Sigmoid colon (tissue), 7 donors: Measurements from ENCODE around the gene CSTPP1. TPM values are rescaled to one million over a fixed set of nuclear protein-coding genes. Genes with fewer than 3 reads are reported as not detected.

Experiments used
- DNase-seq: peaks from one replicate; pipeline ENCODE4 v3.0.0-alpha.2; 2019
- H3K27ac ChIP-seq, 4 donors: fragments of 200-600 bp; sonication (generic); one replicate each; pipeline ENCODE4 v1.5.1; 2016 to 2019; ENCODE audit warnings: mild to moderate bottlenecking in 1 of 4
- H3K27me3 ChIP-seq, 3 donors: fragments of 200-600 bp; sonication (generic); one replicate each; pipeline ENCODE4 v1.5.1; 2019; ENCODE audit warnings: mild to moderate bottlenecking in 1 of 3
- H3K36me3 ChIP-seq, 4 donors: fragments of 200-600 bp; sonication (generic); one replicate each; pipeline ENCODE4 v1.5.1; 2016 to 2019
- H3K4me1 ChIP-seq, 4 donors: fragments of 200-600 bp; sonication (generic); one replicate each; pipeline ENCODE4 v1.5.1; 2017 to 2019
- H3K4me3 ChIP-seq, 4 donors: fragments of 200-600 bp; sonication (generic); one replicate each; pipeline ENCODE4 v1.5.1; 2017 to 2019; ENCODE audit warnings: mild to moderate bottlenecking in 2 of 4, moderate library complexity in 1 of 4
- H3K9me3 ChIP-seq, 4 donors: fragments of 200-600 bp in 3 of 4; sonication (generic) in 3 of 4; one replicate each; pipeline versions ENCODE4 v1.5.1 to v1.6.1; 2013 to 2019
- EP300 ChIP-seq, 4 donors: sonication (generic); formaldehyde crosslinking; IDR thresholded peaks; one replicate each; pipeline ENCODE4 v1.6.1; 2017; ENCODE audit warnings: antibody characterized with exemption in 4 of 4
- POLR2A ChIP-seq, 2 donors: fragments of 450-650 bp; IDR thresholded peaks; one replicate each; pipeline ENCODE4 v1.6.1; 2016; ENCODE audit warnings: antibody characterized with exemption in 2 of 2, mild to moderate bottlenecking in 2 of 2, moderate library complexity in 2 of 2
- POLR2AphosphoS5 ChIP-seq, 4 donors: sonication (generic); formaldehyde crosslinking; IDR thresholded peaks; one replicate each; pipeline ENCODE4 v1.6.1; 2017; ENCODE audit warnings: antibody characterized with exemption in 4 of 4
- WGBS, 2 donors: extraction: QIAGEN DNeasy Blood & Tissue Kit; methylation state at CpG; one replicate each; pipeline ENCODE4 v1.1.7; 2013; 5-methylcytosine and 5-hydroxymethylcytosine counted together
- intact Hi-C: fragments of 100-400 bp; cut with DNase I; formaldehyde crosslinking; loops from one replicate; pipeline ENCODE4 v1.15.1; 2023
- polyA plus RNA-seq, 3 donors: library from polyadenylated mRNA; stranded (reverse); fragments of 200-250 nt; gene quantifications; one replicate each; pipeline ENCODE4 v1.2.3, GENCODE V29; 2013
- total RNA-seq, 4 donors: library from RNA; depleted of rRNA; stranded (reverse); fragments of >200 nt; gene quantifications; one replicate each; pipeline ENCODE4 v1.1.0, GENCODE V29; 2016
- TF ChIP-seq, protein P1 (sequence below), 4 experiments: fragments of 450-650 bp in 3 of 4; fragments of 200-600 bp in 1 of 4; IDR thresholded peaks; one replicate each; pipeline ENCODE4 v1.5.1; 2016 to 2019; ENCODE audit warnings: antibody characterized with exemption in 4 of 4, mild to moderate bottlenecking in 3 of 4, moderate library complexity in 2 of 4
- donor health status: healthy with polysubstance abuse.
- donor health status: Bipolar disorder and iron deficiency.
- donor health status: healthy.

CSTPP1 gene
- total and polyA plus RNA-seq, 7 donors: 12.9 to 29.4 (median 22.8) TPM

DNA sequence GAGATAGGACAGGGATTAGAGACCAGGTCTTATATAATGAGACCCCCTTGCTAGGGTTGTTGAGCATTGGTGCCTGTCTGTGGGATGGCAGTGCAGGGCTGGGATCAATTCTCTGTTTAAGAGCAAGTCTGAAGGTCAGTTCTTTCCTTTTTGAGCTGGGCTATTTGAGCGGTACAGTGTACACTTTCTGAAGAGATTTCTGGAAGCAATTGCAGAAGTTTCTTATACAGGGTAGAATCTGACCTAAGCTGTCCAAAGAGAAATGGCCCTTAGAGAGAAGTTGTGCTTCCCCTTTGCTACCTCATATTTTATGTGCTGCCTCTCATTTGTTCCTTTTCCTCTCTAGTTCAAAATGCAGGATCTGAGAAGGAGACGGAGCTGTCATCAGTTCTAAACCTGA, 35.8 kb downstream of the CSTPP1 start:
- Histone ChIP-seq H3K4me3 (no peak overlapping the region), H3K27ac (no peak overlapping the region), H3K9me3 (no peaks in the 10 kb centered on the region), H3K36me3 (no peaks in the 10 kb centered on the region), H3K27me3 (no peaks in the 10 kb centered on the region), H3K4me1 (peaks cover 0 to 6% (median 0%) of the 10 kb centered on the region in 4 donors)
- 61 to 75% methylated on average over 2 of the region's 2 CpGs for WGBS, 2 donors
- TF ChIP-seq POLR2A (IDR thresholded peaks at IDR 0.05) (no peak), POLR2AphosphoS5 (IDR thresholded peaks at IDR 0.05) (no peak), EP300 (IDR thresholded peaks at IDR 0.05) (no peak)
- TF ChIP-seq, protein P1, sequence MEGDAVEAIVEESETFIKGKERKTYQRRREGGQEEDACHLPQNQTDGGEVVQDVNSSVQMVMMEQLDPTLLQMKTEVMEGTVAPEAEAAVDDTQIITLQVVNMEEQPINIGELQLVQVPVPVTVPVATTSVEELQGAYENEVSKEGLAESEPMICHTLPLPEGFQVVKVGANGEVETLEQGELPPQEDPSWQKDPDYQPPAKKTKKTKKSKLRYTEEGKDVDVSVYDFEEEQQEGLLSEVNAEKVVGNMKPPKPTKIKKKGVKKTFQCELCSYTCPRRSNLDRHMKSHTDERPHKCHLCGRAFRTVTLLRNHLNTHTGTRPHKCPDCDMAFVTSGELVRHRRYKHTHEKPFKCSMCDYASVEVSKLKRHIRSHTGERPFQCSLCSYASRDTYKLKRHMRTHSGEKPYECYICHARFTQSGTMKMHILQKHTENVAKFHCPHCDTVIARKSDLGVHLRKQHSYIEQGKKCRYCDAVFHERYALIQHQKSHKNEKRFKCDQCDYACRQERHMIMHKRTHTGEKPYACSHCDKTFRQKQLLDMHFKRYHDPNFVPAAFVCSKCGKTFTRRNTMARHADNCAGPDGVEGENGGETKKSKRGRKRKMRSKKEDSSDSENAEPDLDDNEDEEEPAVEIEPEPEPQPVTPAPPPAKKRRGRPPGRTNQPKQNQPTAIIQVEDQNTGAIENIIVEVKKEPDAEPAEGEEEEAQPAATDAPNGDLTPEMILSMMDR (IDR thresholded peaks at IDR 0.05): no peak
- intact Hi-C loops: no loop called here
- DNase-seq: no peak

DNA sequence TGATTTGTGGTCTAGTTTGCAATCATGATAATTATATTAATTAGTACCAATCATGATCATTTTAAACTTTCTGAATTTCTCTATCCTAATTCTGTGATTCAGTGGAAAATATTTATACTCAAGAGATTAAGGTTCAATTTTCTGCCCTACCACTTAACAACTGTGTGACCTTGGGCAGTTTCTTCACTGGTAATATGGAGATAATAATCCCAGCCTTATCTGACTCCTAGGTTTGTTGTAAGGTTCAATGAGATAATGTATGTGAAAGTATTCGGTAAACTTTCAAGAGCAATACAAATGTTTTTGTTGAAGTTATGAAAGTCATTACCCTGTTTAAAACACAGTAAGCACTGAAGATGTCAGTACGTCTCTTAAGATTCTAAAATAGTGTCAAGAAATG, 36.3 kb downstream of the CSTPP1 start:
- Histone ChIP-seq H3K4me3 (no peak overlapping the region), H3K4me1 (peaks cover 0 to 11% (median 2%) of the 10 kb centered on the region in 4 donors), H3K27ac (no peak overlapping the region), H3K9me3 (no peaks in the 10 kb centered on the region), H3K36me3 (no peaks in the 10 kb centered on the region), H3K27me3 (no peaks in the 10 kb centered on the region)
- 64 to 85% methylated on average over 2 of the region's 2 CpGs for WGBS, 2 donors
- intact Hi-C loops: no loop called here
- no peak for TF ChIP-seq POLR2AphosphoS5 (IDR thresholded peaks at IDR 0.05)
- TF ChIP-seq, protein P1 (IDR thresholded peaks at IDR 0.05): no peak
- no peak for TF ChIP-seq EP300 (IDR thresholded peaks at IDR 0.05)
- TF ChIP-seq POLR2A (IDR thresholded peaks at IDR 0.05): no peak
- DNase-seq: no peak

DNA sequence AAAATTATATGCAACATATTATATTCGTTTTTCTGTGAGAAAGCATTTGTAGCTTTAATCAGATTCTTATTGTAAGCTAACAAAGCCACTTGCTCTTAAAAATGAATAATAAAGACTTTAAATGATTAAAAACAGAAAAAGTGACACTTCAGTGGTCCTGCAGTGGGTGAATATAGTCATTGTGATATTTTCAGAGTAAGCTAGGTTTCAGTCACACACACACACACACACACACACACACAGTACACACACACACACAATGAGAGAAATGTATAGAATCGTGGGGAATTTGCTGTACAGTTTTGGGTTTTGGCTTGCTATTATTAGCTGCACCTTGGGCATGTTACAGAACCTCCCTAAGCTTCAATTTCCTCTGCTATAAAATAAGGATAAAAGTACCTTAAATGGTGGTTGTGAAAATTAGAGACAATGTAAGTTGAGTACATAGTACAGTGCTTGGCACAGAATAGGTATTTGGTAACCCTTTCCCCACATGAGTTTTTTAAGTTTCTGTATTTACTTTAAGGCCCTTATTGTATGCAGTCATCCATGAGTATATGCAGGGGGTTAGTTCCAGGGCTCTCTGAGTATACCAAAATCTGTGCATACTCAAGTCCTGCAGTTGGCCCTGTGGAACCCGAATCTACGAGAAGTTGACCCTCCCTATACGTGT, 39.8 kb downstream of the CSTPP1 start:
- intact Hi-C loops: no loop called here
- Histone ChIP-seq H3K27me3 (no peaks in the 10 kb centered on the region), H3K27ac (no peak overlapping the region), H3K36me3 (no peaks in the 10 kb centered on the region), H3K4me3 (no peak overlapping the region), H3K4me1 (peaks cover 0 to 12% (median 3%) of the 10 kb centered on the region in 4 donors), H3K9me3 (no peaks in the 10 kb centered on the region)
- DNase-seq: no peak
- WGBS, 2 donors: 86 to 89% methylated on average over 5 of the region's 5 CpGs
- TF ChIP-seq POLR2A (IDR thresholded peaks at IDR 0.05) (no peak), EP300 (IDR thresholded peaks at IDR 0.05) (no peak), POLR2AphosphoS5 (IDR thresholded peaks at IDR 0.05) (no peak)
- TF ChIP-seq, protein P1 (IDR thresholded peaks at IDR 0.05): no peak

DNA sequence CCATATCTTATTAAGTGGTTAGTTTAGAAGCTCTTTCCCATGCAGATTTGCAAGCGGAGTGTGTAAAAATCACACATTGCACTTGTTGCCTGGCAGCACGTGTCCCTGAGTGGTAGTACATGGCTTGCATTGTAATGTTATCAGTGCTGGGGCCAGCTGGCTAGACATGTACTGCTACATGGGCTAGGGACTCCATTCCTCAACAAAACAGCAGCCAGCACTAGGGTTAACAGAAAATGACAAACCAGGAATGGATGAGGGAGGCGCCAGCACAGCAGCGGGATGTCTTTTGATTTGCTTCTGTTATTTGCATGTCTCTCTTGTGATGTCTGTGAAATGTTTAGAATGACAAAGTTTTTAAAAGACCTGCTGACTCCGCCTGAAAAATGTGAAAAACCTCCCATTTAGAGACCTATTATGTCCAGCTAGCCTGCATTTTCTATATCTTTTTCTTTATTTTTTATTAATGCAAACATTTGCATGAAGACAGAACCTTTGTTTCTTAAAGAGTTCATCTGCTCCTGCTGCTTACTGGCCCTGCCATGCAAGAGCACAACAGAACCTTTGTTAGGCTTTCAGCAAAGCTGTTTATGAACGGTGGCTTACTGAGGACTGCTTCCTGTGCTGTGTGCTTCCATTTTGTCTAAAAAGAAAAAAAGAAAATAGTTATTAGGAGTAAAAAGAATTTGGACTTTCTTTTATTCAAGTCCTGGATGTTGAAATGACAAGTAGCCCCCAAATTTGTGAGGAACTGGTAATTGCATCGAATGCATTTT, 40.7 kb downstream of the CSTPP1 start:
- no peak overlapping the region for H3K27ac ChIP-seq
- H3K36me3 ChIP-seq: no peaks in the 10 kb centered on the region
- H3K9me3 ChIP-seq: no peaks in the 10 kb centered on the region
- peaks cover 0 to 12% (median 3%) of the 10 kb centered on the region in 4 donors for H3K4me1 ChIP-seq
- no peak overlapping the region for H3K4me3 ChIP-seq
- H3K27me3 ChIP-seq: no peaks in the 10 kb centered on the region
- intact Hi-C loops: no loop called here
- TF ChIP-seq POLR2A (IDR thresholded peaks at IDR 0.05): no peak
- TF ChIP-seq, protein P1 (IDR thresholded peaks at IDR 0.05): no peak
- no peak for TF ChIP-seq EP300 (IDR thresholded peaks at IDR 0.05)
- no peak for TF ChIP-seq POLR2AphosphoS5 (IDR thresholded peaks at IDR 0.05)
- DNase-seq: no peak
- WGBS, 2 donors: 79 to 81% methylated on average over 7 of the region's 7 CpGs
